Measurements from ENCODE around the gene CYP19A1.

The CYP19A1 gene

GRCh38 chr15:51252671-51253070, 85.7 kb downstream of the CYP19A1 start:
- no peak for FAIRE-seq

DNA sequence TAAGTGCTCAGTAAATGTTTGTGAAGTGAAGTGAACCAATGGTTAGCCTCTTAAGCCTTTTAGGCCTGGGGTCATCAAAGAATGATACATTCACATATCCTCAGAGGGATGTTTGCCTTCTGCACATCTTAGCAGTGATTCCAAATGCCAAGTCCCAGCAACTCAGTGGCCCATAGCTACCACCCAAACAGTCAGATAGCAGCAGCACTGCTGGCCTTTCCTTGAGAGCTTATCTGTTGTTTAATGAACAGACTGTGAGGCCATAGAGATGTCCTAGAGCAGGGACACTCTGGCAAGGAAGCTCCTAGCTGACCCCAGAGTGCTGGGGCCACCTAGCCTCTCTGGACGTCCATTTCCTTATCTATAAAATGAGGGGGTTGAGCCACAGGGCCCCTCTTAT, 86.8 kb downstream of the CYP19A1 start:
- no peak for FAIRE-seq

GRCh38 chr15:51250217-51251011, 88.0 kb downstream of the CYP19A1 start:
- FAIRE-seq = no peak

DNA sequence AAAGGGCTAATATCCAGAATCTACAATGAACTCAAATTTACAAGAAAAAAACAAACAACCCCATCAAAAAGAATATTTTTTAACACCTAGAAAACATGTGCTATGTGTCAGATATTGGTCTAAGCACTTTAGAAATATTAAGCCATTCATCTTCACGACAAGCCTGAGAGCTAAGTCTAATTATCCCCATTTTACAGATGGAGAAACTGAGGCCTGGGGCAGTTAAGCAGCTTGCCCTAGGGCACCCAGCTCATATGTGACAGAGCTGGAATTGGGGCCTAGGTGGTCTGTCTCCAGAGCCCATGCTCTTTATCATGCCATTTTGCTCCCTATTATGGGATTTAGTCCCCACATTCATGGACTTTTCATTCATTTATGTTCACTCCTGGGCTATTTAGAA, 92.8 kb downstream of the CYP19A1 start:
- FAIRE-seq = no peak

- FAIRE-seq = no peak
Observed at GRCh38 chr15:51244423-51244869, 94.0 kb downstream of the CYP19A1 start.

DNA sequence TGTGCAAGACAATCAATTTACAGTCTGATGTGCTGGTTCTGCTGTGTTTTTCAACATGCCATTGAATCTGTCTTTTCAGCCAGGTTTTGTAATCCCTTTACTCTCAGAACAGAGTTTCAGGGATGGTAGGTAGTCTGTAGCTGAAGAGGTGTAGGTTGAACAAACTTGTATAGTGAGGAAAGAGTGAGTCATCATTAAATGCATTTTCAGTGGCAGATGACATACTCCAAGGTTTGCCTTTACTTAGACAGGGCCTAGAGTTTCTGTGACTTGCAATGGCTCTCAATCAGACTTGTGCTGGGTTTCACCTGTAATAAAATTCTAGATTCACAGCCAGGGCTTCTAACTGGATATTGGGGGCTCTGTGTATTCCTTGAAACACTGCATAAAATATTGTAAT, 94.6 kb downstream of the CYP19A1 start:
- FAIRE-seq = no peak

DNA sequence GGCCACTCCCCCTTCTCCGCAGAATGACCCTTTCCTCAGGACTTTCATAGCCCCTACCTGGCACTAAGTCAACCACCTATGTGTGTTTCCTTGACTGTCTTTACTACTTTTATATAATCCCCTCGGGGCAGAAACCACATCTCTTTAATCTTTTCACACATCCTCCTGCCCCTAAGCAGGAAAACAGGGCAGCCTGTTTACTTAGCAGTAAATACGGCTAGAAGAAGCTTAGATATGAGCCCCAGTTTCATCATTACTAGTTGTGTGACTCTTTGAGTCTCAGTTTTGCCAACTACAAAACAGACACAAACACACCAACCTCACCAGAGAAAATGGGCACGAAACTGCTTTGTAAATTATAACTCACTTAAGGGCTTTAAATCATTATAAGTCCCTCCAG, 98.3 kb downstream of the CYP19A1 start:
- FAIRE-seq = no peak

DNA sequence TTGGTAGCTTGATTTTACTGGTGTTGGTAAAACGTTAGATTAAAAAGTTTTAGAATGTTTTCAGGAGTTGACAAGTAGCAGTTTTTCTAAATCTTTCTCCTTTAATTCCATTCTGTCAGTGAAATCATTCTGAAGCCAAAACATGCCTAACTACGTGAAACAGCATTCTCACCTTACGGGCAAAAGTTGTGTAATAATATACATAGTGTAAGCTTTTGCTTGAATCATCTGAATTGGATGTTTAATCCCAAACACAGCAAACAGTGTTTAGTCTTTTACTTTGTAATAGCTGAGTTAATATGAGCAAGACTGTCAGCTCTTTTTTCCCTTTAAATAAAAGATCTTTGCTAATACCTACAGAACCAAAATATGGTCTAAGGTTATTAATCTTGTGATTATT, 100.6 kb downstream of the CYP19A1 start:
- no peak for FAIRE-seq

DNA sequence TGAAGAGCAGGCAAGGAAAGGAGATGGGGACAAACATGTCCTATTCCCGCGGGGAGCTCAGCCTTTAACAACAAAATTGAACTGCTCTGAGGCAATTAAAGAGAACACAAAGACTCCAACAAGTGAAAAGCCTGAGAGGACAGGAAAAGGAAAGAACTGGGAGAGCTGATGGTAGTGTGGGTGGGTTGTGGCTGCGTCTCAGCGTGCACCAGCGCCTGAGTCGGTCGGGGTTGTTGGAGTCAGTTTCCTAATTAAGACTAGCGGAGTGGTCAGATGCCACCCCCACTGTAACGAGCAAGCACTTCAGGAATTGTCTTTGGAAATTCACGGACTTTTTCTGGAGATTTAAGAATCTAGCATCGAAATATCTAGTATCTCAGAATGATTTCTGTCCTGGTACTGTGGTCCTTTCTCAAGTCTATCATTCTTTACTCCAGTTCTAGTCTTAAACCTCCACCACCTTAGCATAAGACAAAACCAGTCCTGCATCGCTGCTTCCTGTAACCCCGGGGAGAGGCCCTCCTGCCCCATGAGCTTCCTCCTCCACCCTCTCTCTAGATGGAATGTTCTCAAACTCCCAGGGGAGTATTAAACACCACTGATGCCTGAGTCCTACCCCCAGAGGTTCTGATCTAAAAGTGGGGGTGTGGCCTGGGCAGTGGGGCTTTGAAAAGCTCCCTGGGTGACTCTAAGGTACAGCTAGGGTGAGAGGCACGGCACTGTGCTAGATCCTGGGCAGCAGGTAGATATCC, 104.0 kb downstream of the CYP19A1 start:
- FAIRE-seq = no peak

GRCh38 chr15:51232581-51232980, 105.8 kb downstream of the CYP19A1 start:
- no peak for FAIRE-seq

GRCh38 chr15:51229907-51230330, 108.5 kb downstream of the CYP19A1 start:
- no peak for FAIRE-seq

DNA sequence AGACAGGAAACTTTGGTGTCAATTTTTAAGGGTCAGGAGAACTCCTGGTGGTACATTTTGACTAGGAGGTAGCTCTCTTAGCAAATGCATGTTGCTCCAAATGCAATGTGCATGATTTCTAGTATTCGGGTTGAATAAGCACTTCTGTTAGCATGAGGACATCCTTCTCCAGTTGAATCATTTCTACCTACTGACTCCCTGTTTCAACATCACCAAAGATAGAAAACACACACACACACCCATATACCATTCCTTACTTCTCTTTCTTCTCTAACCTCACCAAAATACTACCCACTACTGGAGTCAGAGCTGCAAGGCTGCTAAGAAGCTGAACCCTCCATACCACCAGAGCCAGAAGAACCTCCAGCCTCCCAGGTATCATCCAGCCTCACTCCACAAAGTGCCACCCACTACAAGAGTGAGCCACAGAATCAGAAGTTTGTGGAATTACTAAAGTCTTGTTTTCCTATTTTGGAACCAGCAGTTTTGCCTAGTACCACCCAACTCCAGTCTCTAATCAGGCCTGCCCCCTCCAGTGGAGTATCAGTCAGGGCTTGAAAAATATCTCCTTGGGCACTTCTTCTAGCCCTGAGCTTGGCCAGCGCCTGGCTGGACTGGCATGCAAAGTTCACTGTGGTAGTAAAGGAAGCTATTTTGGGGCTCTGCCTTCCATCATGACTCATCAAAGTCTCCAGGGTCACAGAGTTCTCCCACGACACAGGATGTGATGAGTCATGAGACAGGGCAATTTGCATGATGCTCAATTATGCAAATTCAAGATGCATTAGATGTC, 110.3 kb downstream of the CYP19A1 start:
- no peak for FAIRE-seq

DNA sequence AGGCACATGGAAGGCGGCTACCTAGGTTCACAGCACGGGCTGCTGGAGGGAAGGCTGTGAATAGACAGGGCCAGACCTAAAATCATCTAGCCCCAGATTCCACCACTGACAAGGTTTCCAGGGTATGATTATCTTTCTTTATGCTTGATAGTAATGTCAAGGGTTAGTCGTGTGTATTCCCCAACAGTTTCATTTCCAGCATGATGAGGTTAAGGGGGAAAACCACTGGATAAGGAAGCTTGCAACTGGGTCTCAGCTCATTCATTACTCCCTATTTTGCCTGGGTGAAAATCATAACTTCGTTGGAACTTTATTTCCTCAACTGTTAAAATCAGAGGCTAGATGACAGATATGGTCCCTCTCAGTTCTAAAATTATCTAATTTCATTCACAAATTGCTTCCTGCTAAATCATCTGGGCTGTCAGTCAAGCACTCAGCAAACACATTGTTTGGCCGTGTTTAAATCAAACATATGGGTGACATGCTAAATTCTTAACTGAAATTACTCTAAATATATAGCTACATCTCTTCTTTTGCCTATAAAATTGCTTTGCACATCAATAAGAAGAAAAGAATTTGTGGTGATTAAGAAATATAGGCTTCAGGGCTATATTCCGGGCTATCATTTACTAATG, 111.7 kb downstream of the CYP19A1 start:
- FAIRE-seq = no peak

- FAIRE-seq = no peak
Observed at GRCh38 chr15:51224428-51224827, 114.0 kb downstream of the CYP19A1 start.

- no peak for FAIRE-seq
Observed at GRCh38 chr15:51223771-51224229, 114.6 kb downstream of the CYP19A1 start.

GRCh38 chr15:51218299-51218938, 120.0 kb downstream of the CYP19A1 start:
- no peak for FAIRE-seq

DNA sequence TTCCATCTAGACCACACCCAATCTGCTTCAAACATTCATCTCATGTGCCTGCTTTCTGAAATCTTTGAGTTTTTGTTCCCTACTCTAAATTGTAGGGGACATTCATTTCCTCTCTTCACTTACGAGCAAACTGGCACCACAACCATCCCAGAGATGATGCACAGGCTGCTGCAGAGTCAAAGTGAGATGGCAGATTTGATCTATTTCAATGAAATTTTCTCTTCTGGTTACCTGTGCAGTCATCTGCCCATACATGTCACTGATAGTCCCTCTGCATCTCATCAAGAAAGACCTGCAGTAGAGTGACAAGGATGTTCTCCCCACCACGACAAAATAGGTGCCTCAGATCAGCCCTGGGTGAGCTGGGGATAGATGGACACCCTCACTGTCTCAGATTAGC, 125.5 kb downstream of the CYP19A1 start:
- no peak for FAIRE-seq

DNA sequence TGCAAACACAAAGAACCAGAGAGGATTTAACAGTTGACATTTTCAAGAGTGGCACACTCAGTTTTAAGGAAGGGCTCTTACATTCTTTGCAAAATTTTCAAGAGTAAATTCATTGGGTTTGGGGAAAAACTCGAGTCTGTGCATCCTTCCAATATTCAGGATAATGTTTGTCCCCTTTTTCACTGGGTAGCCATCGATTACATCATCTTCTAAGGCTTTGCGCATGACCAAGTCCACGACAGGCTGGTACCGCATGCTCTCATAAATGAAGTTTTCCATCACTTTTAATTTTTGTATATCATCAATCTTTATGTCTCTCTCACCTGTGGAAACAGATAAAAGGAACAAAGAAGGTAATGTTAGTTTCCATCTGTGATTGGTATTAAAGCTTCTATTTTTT, 126.2 kb downstream of the CYP19A1 start:
- no peak for FAIRE-seq

DNA sequence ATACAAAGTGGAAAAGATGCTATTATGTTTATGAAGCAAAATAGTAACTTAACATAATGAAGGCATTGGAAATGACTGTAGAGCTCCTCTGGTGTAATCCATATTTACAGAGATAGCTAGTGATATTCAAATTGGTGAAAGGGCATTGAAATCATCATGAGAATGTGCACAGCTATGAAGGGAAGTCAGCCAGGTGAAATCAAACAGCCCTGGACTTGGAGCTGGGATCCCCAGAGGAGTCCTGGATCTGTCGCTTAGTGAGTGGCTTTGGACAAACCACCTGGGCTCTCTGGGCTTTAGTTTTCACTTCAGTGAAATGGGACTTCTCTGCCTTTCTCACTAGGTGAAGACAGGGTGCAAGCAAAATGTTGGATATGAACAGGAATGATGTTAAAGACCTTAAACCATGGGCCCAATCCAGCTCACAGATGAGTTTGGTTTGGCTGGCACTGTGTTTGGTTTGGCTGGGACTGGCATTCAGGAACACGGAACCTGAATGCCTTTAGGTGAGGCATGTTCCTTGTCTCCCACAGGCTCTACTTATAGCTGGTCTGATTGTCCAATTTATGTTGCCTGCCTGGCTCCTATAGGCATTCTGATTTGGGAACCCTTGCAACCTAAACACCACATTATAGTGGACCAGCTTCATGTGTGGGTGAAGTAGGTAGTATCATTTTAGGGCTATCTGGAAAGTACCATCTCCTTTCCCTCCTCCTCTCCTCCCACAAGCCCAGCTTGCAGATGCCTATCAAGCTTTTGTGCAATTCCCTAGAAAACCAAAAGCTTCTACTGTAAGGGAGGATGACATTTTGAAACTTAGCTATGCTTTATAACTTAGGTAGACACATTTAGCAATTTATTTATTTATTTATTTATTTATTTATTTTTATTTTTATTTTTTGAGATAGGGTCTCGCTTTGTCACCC, 133.1 kb downstream of the CYP19A1 start:
- no peak for FAIRE-seq

- FAIRE-seq = no peak
Observed at GRCh38 chr15:51203797-51204196, 134.6 kb downstream of the CYP19A1 start.

DNA sequence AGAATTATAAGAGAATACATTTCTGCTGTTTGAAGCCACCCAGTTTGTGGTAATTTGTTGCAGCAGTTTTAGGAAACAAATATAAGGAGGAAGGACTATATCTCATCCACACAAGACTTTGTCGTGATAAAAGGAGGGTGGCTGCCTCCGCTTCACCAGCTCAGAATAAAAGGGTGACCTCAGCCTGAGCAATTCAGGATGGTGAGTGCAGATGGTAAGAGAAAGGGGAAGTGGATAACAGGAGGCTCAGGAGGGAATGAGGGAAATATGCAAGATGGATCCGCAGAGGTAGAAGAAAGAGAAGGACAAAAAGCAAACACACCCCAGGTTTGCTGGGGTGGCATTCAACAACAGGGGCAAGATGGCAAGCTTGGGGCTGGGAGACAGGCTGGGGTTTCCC, 135.6 kb downstream of the CYP19A1 start:
- no peak for FAIRE-seq
